Colon (tissue), 2 donors: ENCODE results near the gene LDLRAD3.
"Not testable (repeated sequence)": the region's sequence is repeated elsewhere in the genome, so short reads cannot be mapped to it uniquely, and the experiment has no call there.

Experiments
- FAIRE-seq: peaks from 2 replicates; lab custom pipeline; 2012; peaks lifted over from hg19 to GRCh38; lab: Jason Lieb, UNC
- donor health status: control.
- donor health status: control.

LDLRAD3 gene

GRCh38 chr11:36164506-36165250 is 220.8 kb downstream of the LDLRAD3 start:
- no peak for FAIRE-seq

- no peak for FAIRE-seq
Observed at GRCh38 chr11:36165621-36166397, 221.9 kb downstream of the LDLRAD3 start.

GRCh38 chr11:36167073-36167472 is 223.2 kb downstream of the LDLRAD3 start:
- FAIRE-seq: no peak

- FAIRE-seq: no peak
Observed at GRCh38 chr11:36167729-36168128, 223.9 kb downstream of the LDLRAD3 start.

GRCh38 chr11:36177836-36178235 is 234.0 kb downstream of the LDLRAD3 start:
- no peak for FAIRE-seq

GRCh38 chr11:36186340-36187175 is 242.7 kb downstream of the LDLRAD3 start:
- FAIRE-seq: no peak

- no peak for FAIRE-seq
Observed at GRCh38 chr11:36187622-36188021, 243.8 kb downstream of the LDLRAD3 start.

GRCh38 chr11:36189735-36190134 is 245.9 kb downstream of the LDLRAD3 start:
- FAIRE-seq: not testable (repeated sequence)

- FAIRE-seq: no peak
Observed at GRCh38 chr11:36191941-36192340, 248.1 kb downstream of the LDLRAD3 start.

- FAIRE-seq: no peak
Observed at GRCh38 chr11:36192425-36193289, 248.8 kb downstream of the LDLRAD3 start.

- FAIRE-seq: no peak
Observed at GRCh38 chr11:36193290-36193619, 249.4 kb downstream of the LDLRAD3 start.

- no peak for FAIRE-seq
Observed at GRCh38 chr11:36193721-36194120, 249.9 kb downstream of the LDLRAD3 start.

GRCh38 chr11:36195496-36196354 is 251.9 kb downstream of the LDLRAD3 start:
- FAIRE-seq: no peak

GRCh38 chr11:36196411-36196998 is 252.6 kb downstream of the LDLRAD3 start:
- FAIRE-seq: no peak

- no peak for FAIRE-seq
Observed at GRCh38 chr11:36201411-36201810, 257.5 kb downstream of the LDLRAD3 start.

GRCh38 chr11:36205536-36205935 is 261.7 kb downstream of the LDLRAD3 start:
- FAIRE-seq: no peak

GRCh38 chr11:36210529-36210928 is 266.7 kb downstream of the LDLRAD3 start:
- no peak for FAIRE-seq

GRCh38 chr11:36211761-36212430 is 268.0 kb downstream of the LDLRAD3 start:
- FAIRE-seq: no peak

- no peak for FAIRE-seq
Observed at GRCh38 chr11:36212564-36213392, 268.9 kb downstream of the LDLRAD3 start.
